ENCODE measurements around the gene STAT3.
"Not testable (repeated sequence)": the region's sequence is repeated elsewhere in the genome, so short reads cannot be mapped to it uniquely, and the experiment has no call there.

Gene STAT3

DNA sequence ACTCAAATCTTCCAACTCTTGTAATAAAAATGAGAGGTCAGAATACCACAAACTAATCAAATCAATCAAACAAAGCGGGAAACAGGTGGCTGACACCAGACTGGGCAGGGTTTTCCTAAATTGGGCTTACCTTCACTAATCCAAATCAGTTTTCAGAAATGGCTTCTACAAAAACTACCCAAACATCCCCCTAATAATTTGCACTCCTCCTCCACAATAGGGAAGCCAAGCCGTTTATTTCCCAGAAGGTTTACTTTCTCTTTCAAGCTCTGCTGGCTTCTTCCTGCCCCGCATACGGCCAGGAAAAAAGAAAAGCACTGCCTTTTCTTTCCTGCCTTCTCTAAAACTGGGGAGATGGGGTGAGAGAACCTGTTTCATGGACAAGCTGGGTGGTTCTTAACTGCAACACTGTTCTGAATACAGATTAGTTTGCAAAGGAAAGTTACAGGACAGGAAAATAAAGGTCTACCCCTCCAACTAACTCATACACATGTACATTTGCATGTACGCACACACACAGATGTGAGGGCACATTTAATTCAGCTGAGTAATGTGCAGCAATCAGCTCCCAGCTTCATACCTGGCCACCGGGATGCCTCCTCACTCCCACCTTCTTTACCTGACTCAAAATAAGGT, 9.2 kb downstream of the STAT3 start:
- no peak for DNase-seq

DNA sequence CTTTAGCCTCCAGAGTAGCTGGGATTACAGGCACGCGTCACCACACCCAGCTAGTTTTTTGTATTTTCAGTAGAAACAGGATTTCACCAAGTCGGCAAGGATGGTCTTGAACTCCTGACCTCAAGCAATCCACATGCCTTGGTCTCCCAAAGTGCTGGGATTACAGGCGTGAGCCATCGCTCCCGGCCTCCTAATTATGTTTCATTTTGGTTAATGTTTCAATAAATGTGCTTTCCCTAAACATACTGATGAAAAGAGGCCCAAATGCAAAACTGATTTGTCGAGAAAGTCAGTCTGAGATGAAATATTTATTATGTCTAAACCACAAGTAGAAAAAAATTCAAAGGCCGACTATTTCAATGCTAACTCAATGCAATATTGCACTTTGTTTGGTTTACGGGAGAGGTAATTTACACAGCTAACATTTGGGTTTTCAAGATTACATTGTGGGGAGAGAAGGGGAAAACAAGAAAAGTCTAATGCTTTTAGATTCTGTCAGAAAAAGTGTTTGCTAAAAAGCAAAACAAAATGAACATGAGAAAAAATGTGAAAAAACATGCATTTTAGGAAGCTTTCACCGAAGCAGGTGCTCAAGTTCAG, 9.8 kb downstream of the STAT3 start:
- DNase-seq = no peak

DNA sequence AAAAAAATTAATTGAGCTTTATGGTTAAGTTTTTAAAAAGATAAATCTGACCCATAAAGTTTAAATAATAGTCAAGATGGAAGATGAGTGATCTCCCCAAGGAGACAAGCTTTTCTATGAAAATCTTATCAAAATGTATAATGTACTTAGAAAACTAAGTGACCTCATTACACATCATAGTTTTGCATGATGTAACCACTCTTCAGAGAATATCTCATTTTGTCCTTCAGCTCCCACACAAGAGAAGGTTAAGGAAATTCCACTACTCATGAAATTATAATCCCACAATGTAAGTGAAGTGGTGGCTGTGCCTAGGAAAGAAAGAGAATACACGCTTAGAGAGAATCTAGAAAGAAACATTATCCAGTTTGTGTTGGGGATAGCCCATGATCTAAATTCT, 14.3 kb downstream of the STAT3 start:
- DNase-seq = no peak

DNA sequence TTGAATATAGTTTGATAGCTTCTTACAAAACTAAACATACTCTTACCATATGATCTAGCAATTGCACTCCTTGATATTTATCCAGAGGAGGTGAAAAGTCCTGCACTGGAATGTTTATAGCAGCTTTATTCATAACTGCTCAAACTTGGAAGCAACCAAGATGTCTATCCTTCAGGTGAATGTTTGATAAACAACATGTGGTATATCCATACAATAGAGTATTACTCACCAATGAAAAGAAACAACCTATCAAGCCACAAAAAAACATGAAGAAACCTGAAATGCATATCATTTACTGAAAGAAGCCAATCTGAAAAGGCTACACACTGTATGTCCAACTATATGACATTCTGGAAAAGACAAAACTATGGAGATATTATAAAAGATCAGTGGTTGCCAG, 16.1 kb downstream of the STAT3 start:
- DNase-seq = no peak

DNA sequence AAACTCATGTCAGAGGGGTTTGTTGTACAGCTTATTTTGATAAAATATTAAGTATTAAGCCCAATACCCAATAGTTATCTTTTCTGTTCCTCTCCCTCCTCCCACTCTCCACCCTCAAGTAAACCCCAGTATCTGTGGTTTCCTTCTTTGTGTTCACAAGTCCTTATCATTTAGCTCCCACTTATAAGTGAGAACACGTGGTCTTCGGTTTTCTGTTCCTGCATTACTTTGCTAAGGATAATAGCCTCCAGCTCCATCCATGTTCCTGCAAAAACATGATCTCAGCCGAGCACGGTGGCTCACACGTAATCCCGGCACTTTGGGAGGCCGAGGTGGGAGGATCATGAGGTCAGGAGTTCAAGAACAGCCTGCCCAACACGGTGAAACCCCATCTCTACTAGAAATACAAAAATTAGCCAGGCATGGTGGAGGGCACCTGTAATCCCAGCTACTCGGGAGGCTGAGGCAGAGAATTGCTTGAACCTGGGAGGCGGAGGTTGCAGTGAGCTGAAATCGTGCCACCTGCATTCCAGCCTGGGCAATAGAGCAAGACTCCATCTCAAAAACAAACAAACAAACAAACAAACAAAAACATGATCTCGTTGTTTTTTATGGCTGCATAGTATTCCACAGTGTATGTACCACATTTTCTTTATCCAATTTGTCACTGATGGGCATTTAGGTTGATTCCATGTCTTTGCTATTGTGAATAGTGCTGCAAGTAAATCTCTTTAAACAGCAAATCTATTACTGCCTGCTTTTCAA, 19.3 kb downstream of the STAT3 start:
- not testable (repeated sequence) for DNase-seq

DNA sequence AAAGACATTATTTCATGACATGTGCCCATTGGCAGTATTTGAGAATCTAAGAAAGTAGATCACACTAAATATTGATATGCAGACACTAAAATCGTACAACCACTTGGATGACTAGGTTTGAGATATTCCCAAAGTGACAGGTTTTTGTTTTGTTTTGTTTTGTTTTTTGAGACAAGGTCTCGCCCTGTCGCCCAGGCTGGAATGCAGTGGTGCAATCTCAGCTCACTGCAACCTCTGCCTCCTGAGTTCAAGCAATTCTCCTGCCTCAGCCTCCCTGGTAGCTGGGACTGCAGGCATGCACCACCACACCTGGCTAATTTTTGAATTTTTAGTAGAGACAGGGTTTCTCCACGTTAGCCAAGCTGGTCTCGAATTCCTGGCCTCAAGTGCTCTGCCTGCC, 19.9 kb downstream of the STAT3 start:
- DNase-seq = not testable (repeated sequence)

DNA sequence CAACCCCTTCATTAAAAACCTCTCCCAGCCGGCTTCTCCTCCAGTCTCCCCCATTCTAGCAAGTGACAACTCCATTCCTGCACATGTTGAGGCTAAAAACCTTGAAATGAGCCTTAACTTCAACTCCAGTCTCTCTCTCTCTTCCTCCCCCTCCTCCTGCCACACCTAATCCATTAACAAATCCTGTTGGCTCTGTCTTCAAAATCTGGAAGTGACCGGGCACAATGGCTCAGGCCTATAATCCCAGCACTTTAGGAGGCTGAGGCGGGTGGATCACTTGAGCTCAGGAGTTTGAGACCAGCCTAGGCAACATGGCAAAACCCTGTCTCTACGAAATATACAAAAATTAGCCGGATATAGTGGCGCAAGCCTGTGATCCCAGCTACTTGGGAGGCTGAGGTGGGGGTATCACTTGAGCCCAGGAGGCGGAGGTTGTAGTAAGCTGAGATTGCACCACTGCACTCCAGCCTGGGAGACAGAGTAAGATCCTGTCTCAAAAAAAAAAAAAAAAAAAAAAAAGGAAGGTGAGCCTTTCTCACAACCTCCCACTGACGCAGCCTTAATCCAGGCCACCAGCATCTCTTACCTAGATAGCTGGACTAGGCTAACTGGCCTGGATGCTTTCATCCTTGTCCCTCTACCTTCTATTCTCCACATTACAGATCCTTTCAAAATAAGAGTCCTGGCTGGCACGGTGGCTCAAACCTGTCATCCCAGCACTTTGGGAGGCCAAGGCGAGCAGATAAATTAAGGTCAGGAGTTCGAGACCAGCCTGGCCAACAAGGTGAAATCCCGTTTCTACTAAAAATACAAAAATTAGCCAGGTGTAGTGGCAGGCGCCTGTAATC, 21.8 kb downstream of the STAT3 start:
- not testable (repeated sequence) for DNase-seq

DNA sequence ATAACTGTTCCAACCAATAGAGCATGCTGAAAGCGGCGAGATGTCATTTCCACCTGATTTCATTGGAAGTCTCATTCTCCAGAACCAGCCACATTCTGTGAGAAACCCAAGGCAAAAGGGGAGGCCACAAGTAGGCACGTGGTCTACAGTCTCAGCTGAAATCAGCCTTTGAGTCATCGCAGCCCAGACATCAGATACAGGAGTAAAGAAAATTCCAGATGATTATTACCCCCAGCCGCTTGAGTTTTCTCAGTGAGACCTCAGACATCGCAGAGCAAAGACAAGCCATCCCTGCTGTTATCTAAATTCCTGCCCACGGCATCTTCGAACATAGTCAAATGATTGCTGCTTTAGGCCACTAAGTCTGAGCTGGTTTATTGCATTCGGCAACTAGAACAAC, 23.1 kb downstream of the STAT3 start:
- no peak for DNase-seq

DNA sequence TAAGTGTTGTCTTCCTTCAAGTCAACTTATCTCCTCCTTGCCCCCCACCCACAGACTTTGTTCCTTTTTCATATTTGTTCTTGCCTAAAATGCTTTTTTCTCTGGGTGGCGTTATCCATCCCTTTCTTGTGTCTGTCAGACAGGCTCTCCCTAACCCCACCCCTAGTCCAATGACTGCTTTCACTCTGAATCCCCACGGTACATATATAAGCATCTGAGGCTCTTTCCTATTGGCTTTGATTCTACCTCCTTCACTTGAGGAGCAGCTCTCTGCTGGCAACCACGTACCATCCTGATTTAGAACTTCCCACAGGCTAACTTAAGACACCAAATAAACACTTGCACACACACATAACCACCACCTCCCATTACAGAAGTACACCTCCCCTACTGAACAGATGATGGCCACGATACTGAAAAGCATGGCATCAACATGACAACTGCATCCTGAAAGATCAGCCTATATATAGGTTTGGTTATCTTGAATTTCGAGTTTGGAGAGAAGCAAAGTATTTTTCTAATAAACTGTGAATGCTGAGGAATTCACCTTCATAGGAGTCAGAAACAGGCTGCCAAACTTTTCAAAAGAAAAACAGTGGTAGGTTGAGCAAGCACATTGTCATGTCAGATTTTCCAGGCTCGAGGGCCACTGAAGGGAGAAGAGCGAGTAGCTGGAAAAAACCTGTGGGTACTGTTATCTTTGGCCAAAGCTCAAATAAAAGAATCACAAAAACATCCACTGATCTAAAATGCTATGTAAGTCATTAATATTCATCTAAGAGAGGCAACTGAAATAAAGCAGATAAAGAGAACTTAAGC, 24.3 kb downstream of the STAT3 start:
- no peak for DNase-seq

DNA sequence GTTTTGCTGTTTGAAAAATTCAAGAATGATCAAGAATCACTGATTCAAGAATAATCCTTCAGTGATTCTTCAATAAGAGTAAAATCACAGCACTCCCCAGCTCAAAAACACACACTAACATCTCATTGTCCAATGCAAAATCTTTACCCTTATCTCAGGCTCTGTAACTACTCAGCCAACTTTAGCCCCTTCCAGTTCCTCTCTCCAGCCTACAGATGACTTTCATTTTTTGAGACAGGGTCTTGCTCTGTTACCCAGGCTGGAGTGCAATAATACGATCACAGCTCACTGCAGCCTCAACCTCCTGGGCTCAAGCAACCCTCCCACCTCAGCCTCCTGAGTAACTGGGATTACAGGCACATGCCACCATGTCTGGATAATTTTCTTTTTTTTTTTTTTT, 25.0 kb downstream of the STAT3 start:
- DNase-seq = no peak

DNA sequence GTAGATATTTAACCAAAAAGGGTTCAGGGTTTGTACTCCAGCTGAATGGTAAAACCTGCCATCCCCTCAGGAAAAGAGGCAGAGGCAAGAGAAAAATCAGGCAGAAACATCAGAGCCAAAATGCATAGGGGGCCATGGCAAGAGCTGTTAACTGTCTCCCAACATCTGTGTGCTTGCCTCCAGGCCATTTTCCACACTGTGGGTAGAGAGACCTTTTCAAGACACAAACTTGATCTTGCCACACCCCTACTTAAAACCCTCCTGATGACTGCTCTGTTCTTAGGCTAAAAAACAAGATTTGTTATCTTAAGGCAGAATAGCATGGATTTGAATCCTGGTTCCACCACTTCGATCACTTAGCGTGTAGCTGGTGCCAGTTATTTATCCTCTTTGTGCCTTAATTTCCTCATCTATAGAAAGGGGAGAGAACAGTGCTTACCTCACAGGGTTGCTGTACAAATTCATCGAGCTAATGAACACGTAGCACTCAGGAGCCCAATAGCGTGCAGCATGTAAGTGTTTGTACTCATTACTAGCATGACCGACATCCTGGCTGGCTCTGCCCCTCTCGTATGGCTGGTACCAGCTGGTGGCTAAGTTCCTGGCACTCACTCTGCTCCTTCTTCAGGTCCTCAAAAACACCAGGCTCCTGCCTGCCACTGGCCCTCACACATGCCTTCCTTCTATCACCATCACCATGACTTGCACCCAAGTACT, 25.8 kb downstream of the STAT3 start:
- no peak for DNase-seq

DNA sequence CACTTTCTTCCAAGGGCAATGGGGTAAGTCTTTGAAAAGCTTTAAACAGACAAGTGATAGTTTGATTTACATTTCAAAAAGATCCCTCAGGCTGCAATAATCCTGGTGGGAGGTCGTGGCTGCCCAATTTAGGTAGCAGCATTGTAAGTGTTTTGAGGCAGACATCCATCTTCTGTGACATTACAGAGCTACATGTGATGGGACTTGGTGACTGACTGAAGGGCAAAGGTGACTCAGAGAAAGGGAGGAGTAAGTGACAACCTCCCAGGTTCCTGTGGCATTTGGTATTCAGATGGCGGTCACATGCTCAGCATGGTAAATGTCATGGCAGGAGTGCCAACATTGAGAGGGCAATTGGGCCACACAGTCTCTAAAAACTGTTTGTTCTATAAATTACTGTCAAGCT, 26.5 kb downstream of the STAT3 start:
- DNase-seq = no peak

DNA sequence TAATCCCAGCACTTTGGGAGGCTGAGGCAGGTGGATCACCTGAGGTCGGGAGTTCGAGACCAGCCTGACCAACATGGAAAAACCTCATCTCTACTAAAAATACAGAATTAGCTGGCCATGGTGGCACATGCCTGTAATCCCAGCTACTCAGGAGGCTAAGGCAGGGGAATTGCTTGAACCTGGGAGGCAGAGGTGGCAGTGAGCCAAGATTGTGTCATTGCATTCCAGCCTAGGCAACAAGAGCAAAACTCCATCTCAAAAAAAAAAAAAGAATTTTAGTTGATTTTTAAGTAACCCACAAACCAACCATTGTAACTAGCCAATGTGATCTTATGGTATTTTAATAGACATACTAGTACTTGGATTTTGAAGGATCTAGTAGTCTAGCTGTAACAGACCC, 27.9 kb downstream of the STAT3 start:
- DNase-seq = not testable (repeated sequence)

DNA sequence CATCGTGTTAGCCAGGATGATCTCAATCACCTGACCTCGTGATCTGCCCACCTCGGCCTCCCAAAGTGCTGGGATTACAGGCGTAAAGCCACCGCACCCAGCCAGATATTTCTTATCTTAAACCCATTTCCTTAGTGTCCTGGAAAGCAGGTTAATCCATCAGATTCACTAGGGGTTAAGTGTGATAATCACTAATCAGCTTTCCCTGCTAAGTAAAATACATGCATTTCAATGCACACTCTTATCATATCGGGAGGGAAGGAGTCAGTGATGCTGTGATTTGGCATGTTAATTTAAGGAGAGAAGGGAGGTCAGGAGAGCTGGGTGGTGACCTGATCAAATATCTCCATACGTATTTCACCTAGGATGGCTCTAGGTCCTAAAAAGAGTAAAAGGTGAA, 29.1 kb downstream of the STAT3 start:
- DNase-seq = no peak

DNA sequence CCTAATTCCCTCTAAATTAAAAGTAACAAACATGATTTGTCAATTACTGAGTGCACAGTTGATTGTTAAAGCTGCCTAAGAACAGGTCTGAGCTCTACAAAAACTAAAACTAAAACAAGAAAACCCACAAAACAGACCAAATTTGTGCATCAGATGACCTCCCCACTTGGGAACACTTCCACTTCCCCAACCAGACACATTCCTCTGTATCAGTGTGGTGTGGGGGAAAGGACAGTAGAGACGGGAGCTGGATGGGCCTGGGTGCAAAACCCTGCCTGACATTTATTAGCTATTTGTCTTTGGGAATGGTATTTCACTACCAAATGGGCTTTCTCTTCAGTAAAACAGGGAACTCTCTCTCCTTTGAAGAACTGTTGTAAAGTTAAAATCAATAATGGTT, 29.8 kb downstream of the STAT3 start:
- no peak for DNase-seq

DNA sequence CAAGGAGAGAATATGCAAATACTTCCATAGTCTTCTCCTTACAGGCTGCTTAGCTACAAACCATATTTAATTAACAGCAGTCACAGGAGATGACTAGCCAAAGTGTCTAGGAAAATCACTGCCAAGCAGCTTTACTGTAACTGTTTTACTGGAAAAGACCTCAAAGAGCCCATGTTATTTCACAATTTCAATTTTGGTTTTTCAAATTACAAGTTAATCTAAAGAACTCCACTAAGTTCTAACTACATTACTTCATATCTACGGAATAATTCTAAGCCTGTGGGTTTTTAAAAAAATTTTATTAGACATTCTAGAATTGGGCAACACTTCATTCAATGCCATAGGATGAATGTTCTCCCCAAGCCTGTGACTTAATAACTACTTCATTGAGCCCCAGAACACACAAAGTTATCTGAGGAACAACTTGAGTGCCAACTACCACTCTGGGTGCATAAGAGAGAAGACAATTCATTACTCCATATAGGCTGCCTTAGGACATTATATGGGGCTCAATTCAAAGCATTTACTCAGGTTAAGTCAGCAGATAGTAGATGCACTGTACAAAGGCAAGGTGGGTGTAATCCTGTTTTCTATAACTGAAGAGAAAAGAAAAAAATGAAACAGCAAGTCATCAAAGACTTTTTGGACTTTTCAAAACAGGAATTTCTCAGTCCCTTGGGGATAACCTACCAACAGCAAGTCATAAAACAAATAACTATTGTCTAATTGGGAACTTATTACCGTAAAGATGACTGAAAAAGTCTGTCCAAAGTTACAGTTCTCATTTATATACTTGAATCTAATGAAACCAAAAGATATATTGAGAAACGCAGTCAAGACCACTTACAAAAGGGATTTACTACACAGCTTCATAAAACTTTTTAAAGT, 33.0 kb downstream of the STAT3 start:
- DNase-seq = no peak

DNA sequence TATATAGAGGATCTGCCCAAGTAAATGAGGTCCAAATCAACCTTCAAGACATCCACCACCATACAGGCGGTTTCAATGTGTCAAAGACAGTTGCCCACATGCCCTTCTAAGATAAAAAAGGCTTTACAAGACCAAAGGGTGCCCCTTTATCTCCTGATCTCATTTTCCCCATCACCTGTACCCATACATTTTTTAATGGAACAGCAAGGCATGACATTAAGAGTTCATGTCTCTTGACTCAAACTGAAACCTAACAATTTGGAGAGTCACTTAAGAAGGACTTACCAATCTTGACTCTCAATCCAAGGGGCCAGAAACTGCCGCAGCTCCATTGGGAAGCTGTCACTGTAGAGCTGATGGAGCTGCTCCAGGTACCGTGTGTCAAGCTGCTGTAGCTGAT, 40.1 kb downstream of the STAT3 start:
- no peak for DNase-seq

DNA sequence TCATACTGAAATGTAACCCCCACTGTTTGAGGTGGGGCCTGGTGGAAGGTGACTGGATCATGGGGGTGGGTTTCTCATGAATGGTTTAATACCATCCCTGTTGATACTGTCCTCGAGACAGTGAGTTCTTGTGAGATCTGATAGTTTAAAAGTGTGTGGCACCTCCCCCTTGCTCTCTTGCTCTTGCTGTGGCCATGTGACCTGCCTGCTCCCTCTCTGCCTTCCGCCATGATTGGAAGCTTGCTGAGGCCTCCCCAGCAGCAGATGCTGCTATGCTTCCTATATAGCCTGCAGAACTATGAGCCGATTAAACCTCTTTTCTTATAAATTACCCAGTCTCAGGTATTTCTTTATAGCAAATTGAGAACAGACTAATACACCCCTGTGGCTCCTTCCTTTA, 40.6 kb downstream of the STAT3 start:
- no peak for DNase-seq

DNA sequence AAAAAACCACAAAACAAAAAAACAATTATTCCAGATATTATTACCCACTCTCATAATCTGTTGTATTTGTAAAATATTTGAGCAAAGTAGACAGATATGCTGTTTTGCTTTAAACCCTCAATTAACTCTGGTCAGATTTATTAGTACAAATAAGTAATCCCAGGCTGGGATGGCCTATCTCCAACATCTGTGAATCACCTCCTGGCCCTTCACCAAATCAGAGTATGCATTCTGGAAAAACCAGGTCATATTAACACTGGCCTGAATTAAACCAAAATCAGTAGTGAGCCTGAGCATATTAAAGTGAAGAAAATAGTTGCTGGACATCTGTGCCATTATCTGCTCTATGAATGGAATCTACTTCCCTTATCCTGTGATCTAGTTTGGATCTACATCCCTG, 41.0 kb downstream of the STAT3 start:
- peak in 1 of 2 experiments; percentile 10 for DNase-seq

DNA sequence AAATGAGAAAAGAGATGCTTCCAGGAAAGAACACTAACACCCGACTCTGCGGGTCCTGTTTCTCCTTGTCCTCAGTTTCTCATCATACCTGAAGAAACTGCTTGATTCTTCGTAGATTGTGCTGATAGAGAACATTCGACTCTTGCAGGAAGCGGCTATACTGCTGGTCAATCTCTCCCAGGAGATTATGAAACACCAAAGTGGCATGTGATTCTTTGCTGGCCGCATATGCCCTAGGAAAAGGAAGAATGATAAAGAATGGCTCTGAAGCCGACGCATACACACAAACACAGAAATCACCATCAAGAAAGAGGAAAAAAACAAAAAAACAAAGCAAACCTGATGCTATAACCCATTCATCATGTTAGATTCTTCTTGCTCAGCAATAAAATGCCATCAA, 41.8 kb downstream of the STAT3 start:
- no peak for DNase-seq
